ENCODE measurements around the gene PPARD.

Gene PPARD

GRCh38 chr6:35468181-35468979, 126.0 kb downstream of the PPARD start, which contains the start of gene RPL10A:
TSS of gene RPL10A (plus strand) at chr6:35468401. CDS start at chr6:35468435, 34 bp downstream.
- peak; percentile 91 to 96 for DNase-seq (ENCODE audit: low read depth in 1 of 2, low spot score in 1 of 2)

GRCh38 chr6:35468980-35469750, 126.8 kb downstream of the PPARD start:
- no peak for DNase-seq (ENCODE audit: low read depth in 1 of 2, low spot score in 1 of 2)

- no peak for DNase-seq (ENCODE audit: low read depth in 1 of 2, low spot score in 1 of 2)
Measured at GRCh38 chr6:35469751-35470662, 127.6 kb downstream of the PPARD start.

GRCh38 chr6:35470663-35471120, 128.3 kb downstream of the PPARD start:
- DNase-seq (ENCODE audit: low read depth in 1 of 2, low spot score in 1 of 2) = no peak

GRCh38 chr6:35471836-35472345, 129.5 kb downstream of the PPARD start:
- DNase-seq (ENCODE audit: low read depth in 1 of 2, low spot score in 1 of 2) = no peak

- no peak for DNase-seq (ENCODE audit: low read depth in 1 of 2, low spot score in 1 of 2)
Measured at GRCh38 chr6:35473075-35473849, 130.9 kb downstream of the PPARD start.

GRCh38 chr6:35473850-35474130, 131.4 kb downstream of the PPARD start:
- no peak for DNase-seq (ENCODE audit: low read depth in 1 of 2, low spot score in 1 of 2)

- DNase-seq (ENCODE audit: low read depth in 1 of 2, low spot score in 1 of 2) = no peak
Measured at GRCh38 chr6:35474131-35474941, 132.0 kb downstream of the PPARD start.

GRCh38 chr6:35474942-35475570, 132.7 kb downstream of the PPARD start:
- DNase-seq (ENCODE audit: low read depth in 1 of 2, low spot score in 1 of 2) = no peak

- DNase-seq (ENCODE audit: low read depth in 1 of 2, low spot score in 1 of 2) = no peak
Measured at GRCh38 chr6:35475573-35475972, 133.2 kb downstream of the PPARD start.

- no peak for DNase-seq (ENCODE audit: low read depth in 1 of 2, low spot score in 1 of 2)
Measured at GRCh38 chr6:35476004-35476403, 133.6 kb downstream of the PPARD start.

GRCh38 chr6:35477028-35477427, 134.7 kb downstream of the PPARD start:
- no peak for DNase-seq (ENCODE audit: low read depth in 1 of 2, low spot score in 1 of 2)

All from activated CD4-positive, alpha-beta T cell treated with anti-CD3 and anti-CD28 coated beads, Interleukin-2, amount 50 U/mL, for 24 hours (primary cell).